ENCODE data around the gene EVI5L. TPM values are rescaled to one million over a fixed set of nuclear protein-coding genes. Genes with fewer than 3 reads are reported as not detected.

Gene EVI5L
- total and polyA plus RNA-seq, 2 of the 8 experiments (the other 6 are each of a cell fraction or from before 2014, with no cell fraction given): 7.2 to 11.0 TPM

DNA sequence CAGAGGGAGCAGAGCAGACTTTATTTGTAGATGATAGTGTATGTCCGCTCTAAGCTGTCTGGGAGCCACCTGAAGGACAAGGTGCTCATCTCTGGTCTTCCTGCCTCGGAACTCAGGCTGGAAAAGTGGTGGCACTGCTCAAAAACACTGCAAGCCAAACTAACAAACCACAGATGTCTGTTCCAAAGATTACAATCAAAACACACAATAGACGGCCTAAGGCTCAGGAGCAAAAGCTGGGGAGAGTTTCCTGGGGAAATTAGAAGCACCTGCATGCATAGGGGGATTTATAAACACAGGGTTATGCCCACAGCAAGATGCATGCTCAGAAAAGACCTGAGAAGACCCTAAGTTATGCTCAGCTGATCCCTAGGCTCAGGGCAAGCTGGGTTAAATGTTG lies 9.4 kb upstream of the EVI5L start:
- Histone ChIP-seq H2BK12ac (ENCODE audit: low read depth, low read length) (no peak overlapping the region), H3K4ac (replicated peaks; ENCODE audit: insufficient read length, low read depth, low read length) (no peak overlapping the region), H3K4me2 (ENCODE audit: insufficient read depth in 1 of 2, low read depth in 2 of 2, low read length in 2 of 2) (no peak overlapping the region), H3K27ac (ENCODE audit: low read depth, low read length) (no peak overlapping the region), H3K18ac (ENCODE audit: extremely low read depth, low read length) (no peak overlapping the region), H3K36me3 (ENCODE audit: control insufficient read depth in 2 of 4, insufficient read depth in 4 of 4, low read length in 3 of 4) (no peaks in the 10 kb centered on the region; a peak in 1 of 8 replicates), H4K8ac (ENCODE audit: extremely low read depth, insufficient read depth, low read length) (no peak overlapping the region), H3K79me2 (ENCODE audit: control insufficient read depth in 1 of 2, insufficient read depth in 2 of 2, low read length in 2 of 2) (no peaks in the 10 kb centered on the region), H3K23me2 (ENCODE audit: low read depth, low read length) (no peaks in the 10 kb centered on the region), H3K4me3 (ENCODE audit: extremely low read depth in 1 of 4, insufficient read depth in 2 of 4, low read depth in 3 of 4, low read length in 4 of 4) (no peak overlapping the region), H3K14ac (ENCODE audit: insufficient read length) (no peak overlapping the region), H3K4me1 (replicated peaks in 1 of 4; ENCODE audit: control insufficient read depth in 3 of 4, insufficient read depth in 4 of 4, low read length in 3 of 4) (no peaks in the 10 kb centered on the region), H3K23ac (ENCODE audit: insufficient read length) (no peak overlapping the region), H4K5ac (ENCODE audit: insufficient read length, low read depth, low read length) (no peak overlapping the region), H2BK120ac (replicated peaks; ENCODE audit: low read depth, low read length) (no peak overlapping the region), H3K56ac (replicated peaks; ENCODE audit: insufficient read length, low read depth, low read length) (no peak overlapping the region), H2AK5ac (ENCODE audit: low read depth, low read length) (no peak overlapping the region), H4K91ac (replicated peaks; ENCODE audit: insufficient read length, low read length) (no peak overlapping the region), H2AFZ (ENCODE audit: low read length) (no peak overlapping the region), H2BK5ac (ENCODE audit: low read depth, low read length) (no peak overlapping the region), H2BK15ac (ENCODE audit: low read length) (no peak overlapping the region), H3K27me3 (replicated peaks in 1 of 4; ENCODE audit: control insufficient read depth in 3 of 4, extremely low read depth in 1 of 4, insufficient read depth in 3 of 4, low read length in 3 of 4) (no peaks in the 10 kb centered on the region; a peak in 1 of 7 replicates), H4K20me1 (replicated peaks in 1 of 2; ENCODE audit: control insufficient read depth in 1 of 2, insufficient read depth in 2 of 2, low read length in 2 of 2) (no peaks in the 10 kb centered on the region), H3K79me1 (ENCODE audit: low read depth, low read length) (no peaks in the 10 kb centered on the region), H3K9ac (replicated peaks in 1 of 4; ENCODE audit: extremely low read depth in 1 of 4, low read depth in 3 of 4, low read length in 3 of 4) (no peak overlapping the region), H3K9me3 (ENCODE audit: insufficient read depth in 2 of 2, low read depth in 1 of 2, low read length in 1 of 2) (peaks cover 3 to 6% of the 10 kb centered on the region in 2 experiments; a peak in 1 of 4 replicates), H2BK20ac (ENCODE audit: low read length) (no peak overlapping the region)
- 80% methylated on average over 3 of the region's 3 CpGs; no CpG with 5 or more reads in 1 of the 2 experiments for WGBS, 2 experiments (ENCODE audit: extremely low coverage in 1 of 2, insufficient coverage in 1 of 2, insufficient read length in 1 of 2, insufficient replicate concordance in 2 of 2, low coverage in 1 of 2, low lambda C conversion rate in 2 of 2, missing lambda C conversion rate in 1 of 2)
- ChIA-PET POLR2A (ENCODE audit: partially characterized antibody) (interaction anchor here (1.2 kb wide), 1 partner anchor 23 kb away, joined by 3 read pairs; no protein-coding TSS in a partner anchor), CTCF (ENCODE audit: partially characterized antibody) (interaction anchor here (0.6 to 3.8 kb wide), 4 partner anchors 12 to 21 kb away, joined by 3 to 13 read pairs (median 3); no protein-coding TSS in a partner anchor)
- FAIRE-seq (no peak), DNase-seq (ENCODE audit: low read depth in 1 of 2, low spot score in 2 of 2) (no peak)
- no peak for TF ChIP-seq CHD2 (IDR thresholded peaks at IDR 0.05; ENCODE audit: low read length)
- TF ChIP-seq NRF1 (IDR thresholded peaks at IDR 0.05; ENCODE audit: low read depth, low read length): no peak
- TF ChIP-seq PHF8 (conservative IDR thresholded peaks at IDR 0.05; ENCODE audit: low read depth, low read length): no peak
- TF ChIP-seq SIRT6 (IDR thresholded peaks at IDR 0.05; ENCODE audit: low read length): no peak
